ENCODE data around the gene LRRC59.
"Not testable (repeated sequence)": the region's sequence is repeated elsewhere in the genome, so short reads cannot be mapped to it uniquely, and the experiment has no call there.

Gene LRRC59

GRCh38 chr17:50347117-50347893 lies 50.0 kb downstream of the LRRC59 start:
- no peak for DNase-seq (ENCODE audit: low read depth, low spot score)

- no peak for DNase-seq (ENCODE audit: low read depth, low spot score)
Measured at GRCh38 chr17:50346313-50347116, 50.8 kb downstream of the LRRC59 start.

- DNase-seq (ENCODE audit: low read depth, low spot score) = no peak
Measured at GRCh38 chr17:50345432-50346312, 51.7 kb downstream of the LRRC59 start, which contains the start of gene XYLT2. TSS of gene XYLT2 (plus strand) at chr17:50346126. CDS start at chr17:50346141, 15 bp downstream.

GRCh38 chr17:50344731-50345365 lies 52.5 kb downstream of the LRRC59 start:
- no peak for DNase-seq (ENCODE audit: low read depth, low spot score)

GRCh38 chr17:50339381-50339780 lies 57.9 kb downstream of the LRRC59 start:
- no peak for DNase-seq (ENCODE audit: low read depth, low spot score)

GRCh38 chr17:50338645-50339044 lies 58.7 kb downstream of the LRRC59 start:
- DNase-seq (ENCODE audit: low read depth, low spot score) = no peak

GRCh38 chr17:50337956-50338355 lies 59.4 kb downstream of the LRRC59 start:
- DNase-seq (ENCODE audit: low read depth, low spot score) = no peak

- DNase-seq (ENCODE audit: low read depth, low spot score) = not testable (repeated sequence)
Measured at GRCh38 chr17:50333291-50334057, 63.8 kb downstream of the LRRC59 start.

- DNase-seq (ENCODE audit: low read depth, low spot score) = no peak
Measured at GRCh38 chr17:50332196-50332595, 65.1 kb downstream of the LRRC59 start.

All from iPS DF 19.7 (cell line).